ENCODE measurements around the gene AHRR. TPM values are rescaled to one million over a fixed set of nuclear protein-coding genes. Genes with fewer than 3 reads are reported as not detected.
A peak's percentile ranks its signal among the peaks of the same experiment; 100 is the strongest.

The AHRR gene
- total RNA-seq, 4 donors from 2014 or later, result 0.26 to 9.1 (median 6.6) TPM; not detected in 1

GRCh38 chr5:370311-370958 is 48.9 kb downstream of the AHRR start:
- DNase-seq, result no peak
- H3K4me3 ChIP-seq, result no peak overlapping the region
- H3K27me3 ChIP-seq, result no peaks in the 10 kb centered on the region
- H3K27ac ChIP-seq, result no peak overlapping the region
- no peaks in the 10 kb centered on the region for H3K9me3 ChIP-seq
- no peak for TF ChIP-seq POLR2A (IDR thresholded peaks at IDR 0.05)
- no peak for TF ChIP-seq CTCF (IDR thresholded peaks at IDR 0.05)
- no peaks in the 10 kb centered on the region for H3K36me3 ChIP-seq
- H3K4me1 ChIP-seq, result peaks cover 0 to 13% of the 10 kb centered on the region in 2 donors
- intact Hi-C loops (cut with DNase I; ENCODE audit: low total_unique reads), result no loop called here

- H3K27me3 ChIP-seq, result no peaks in the 10 kb centered on the region
- no peak overlapping the region for H3K27ac ChIP-seq
- no peaks in the 10 kb centered on the region for H3K36me3 ChIP-seq
- no peaks in the 10 kb centered on the region for H3K9me3 ChIP-seq
- no peak for TF ChIP-seq CTCF (IDR thresholded peaks at IDR 0.05)
- no peak for TF ChIP-seq POLR2A (IDR thresholded peaks at IDR 0.05)
- H3K4me3 ChIP-seq, result no peak overlapping the region
- intact Hi-C loops (cut with DNase I; ENCODE audit: low total_unique reads), result no loop called here
- H3K4me1 ChIP-seq, result peaks cover 0 to 13% of the 10 kb centered on the region in 2 donors
- no peak for DNase-seq
These were observed 49.7 kb downstream of the AHRR start for GRCh38 chr5:370959-371810.

- H3K27ac ChIP-seq, result no peak overlapping the region
- no peak overlapping the region for H3K4me3 ChIP-seq
- TF ChIP-seq POLR2A (IDR thresholded peaks at IDR 0.05) (no peak), CTCF (IDR thresholded peaks at IDR 0.05) (no peak)
- no peak for DNase-seq
- no peaks in the 10 kb centered on the region for H3K36me3 ChIP-seq
- peaks cover 0 to 13% of the 10 kb centered on the region in 2 donors for H3K4me1 ChIP-seq
- H3K27me3 ChIP-seq, result no peaks in the 10 kb centered on the region
- intact Hi-C loops (cut with DNase I; ENCODE audit: low total_unique reads), result no loop called here
- H3K9me3 ChIP-seq, result no peaks in the 10 kb centered on the region
These were observed 50.5 kb downstream of the AHRR start for GRCh38 chr5:371811-372555.

GRCh38 chr5:372556-372995 is 51.1 kb downstream of the AHRR start:
- Histone ChIP-seq H3K27me3 (no peaks in the 10 kb centered on the region), H3K36me3 (no peaks in the 10 kb centered on the region), H3K27ac (no peak overlapping the region), H3K9me3 (no peaks in the 10 kb centered on the region), H3K4me3 (no peak overlapping the region), H3K4me1 (peaks cover 0 to 13% of the 10 kb centered on the region in 2 donors)
- intact Hi-C loops (cut with DNase I; ENCODE audit: low total_unique reads), result no loop called here
- no peak for TF ChIP-seq POLR2A (IDR thresholded peaks at IDR 0.05)
- DNase-seq, result peak in 1 of 2 donors; percentile 6

GRCh38 chr5:372996-373709 is 51.6 kb downstream of the AHRR start:
- DNase-seq, result peak in 1 of 2 donors; percentile 4
- Histone ChIP-seq H3K27ac (peak overlapping the region in 1 of 2 donors; percentile 48), H3K4me3 (no peak overlapping the region), H3K4me1 (peaks cover 0 to 13% of the 10 kb centered on the region in 2 donors), H3K9me3 (no peaks in the 10 kb centered on the region), H3K27me3 (no peaks in the 10 kb centered on the region), H3K36me3 (no peaks in the 10 kb centered on the region)
- intact Hi-C loops (cut with DNase I; ENCODE audit: low total_unique reads), result no loop called here
- TF ChIP-seq CTCF (IDR thresholded peaks at IDR 0.05), result no peak
- no peak for TF ChIP-seq POLR2A (IDR thresholded peaks at IDR 0.05)
